Upper lobe of left lung (tissue), 6 donors: ENCODE measurements around the gene RAPGEF1. TPM values are rescaled to one million over a fixed set of nuclear protein-coding genes. Genes with fewer than 3 reads are reported as not detected.

Experiments used
- ATAC-seq, 2 donors: fragments of 200-7000 bp; cut with Tn5 transposase; one replicate each; pipeline ENCODE4 v1.9.1; 2022; ENCODE audit warnings: mild to moderate bottlenecking in 2 of 2, moderate library complexity in 2 of 2; ENCODE audit not compliant: low FRiP score in 2 of 2
- DNase-seq, 2 donors: peaks; one replicate each; pipeline ENCODE4 v3.0.0-alpha.2; 2019 to 2020
- H3K27ac ChIP-seq, 4 donors: fragments of 200-600 bp; sonication (generic); one replicate each; pipeline ENCODE4 v1.5.1; 2016 to 2019
- H3K27me3 ChIP-seq, 4 donors: fragments of 200-600 bp; sonication (generic); one replicate each; pipeline ENCODE4 v1.5.1; 2017 to 2019
- H3K36me3 ChIP-seq, 4 donors: fragments of 200-600 bp; sonication (generic); one replicate each; pipeline ENCODE4 v1.5.1; 2016 to 2019
- H3K4me1 ChIP-seq, 4 donors: fragments of 200-600 bp; sonication (generic); one replicate each; pipeline ENCODE4 v1.5.1; 2018 to 2019
- H3K4me3 ChIP-seq, 4 donors: fragments of 200-600 bp; sonication (generic); one replicate each; pipeline ENCODE4 v1.5.1; 2017 to 2019; ENCODE audit warnings: mild to moderate bottlenecking in 2 of 4, moderate library complexity in 1 of 4
- H3K9me3 ChIP-seq, 4 donors: fragments of 200-600 bp; sonication (generic); one replicate each; pipeline ENCODE4 v1.5.1; 2018 to 2019
- CTCF ChIP-seq, 6 experiments: fragments of 450-650 bp in 4 of 6; fragments of 200-600 bp in 2 of 6; sonication (generic) in 2 of 6; IDR thresholded peaks; one replicate each; pipeline ENCODE4 v1.5.1; 2016 to 2019; ENCODE audit warnings: antibody characterized with exemption in 6 of 6
- EP300 ChIP-seq, 4 donors: sonication (generic); formaldehyde crosslinking; IDR thresholded peaks; one replicate each; pipeline ENCODE4 v1.5.1; 2017; ENCODE audit warnings: antibody characterized with exemption in 4 of 4, control low read depth in 2 of 4
- POLR2A ChIP-seq, 4 donors: fragments of 450-650 bp; IDR thresholded peaks; one replicate each; pipeline ENCODE4 v1.5.1; 2016 to 2017; ENCODE audit warnings: antibody characterized with exemption in 4 of 4, mild to moderate bottlenecking in 2 of 4
- POLR2AphosphoS5 ChIP-seq, 2 donors: sonication (generic); formaldehyde crosslinking; IDR thresholded peaks; one replicate each; pipeline ENCODE4 v1.5.1; 2017; ENCODE audit warnings: antibody characterized with exemption in 2 of 2
- WGBS, 2 donors: methylation state at CpG; one replicate each; pipeline ENCODE4 v1.1.5; 2017 to 2018; 5-methylcytosine and 5-hydroxymethylcytosine counted together
- total RNA-seq, 6 donors: library from RNA; depleted of rRNA in 4 of 6; stranded (reverse); fragments of >200 nt in 4 of 6; gene quantifications; one replicate each; pipeline versions ENCODE4 v1.1.0 to v1.2.1, GENCODE V29; 2016 to 2021
- donor health status: DM: no; HTN: no; CAD: no; lungs with moderate emphysema.
- donor health status: DM: no; HTN: yes; CAD: no; lungs with severe emphysema.

The RAPGEF1 gene
- total RNA-seq, 6 donors from 2014 or later = 82.8 to 161 (median 96.8) TPM

- 67 to 69% methylated on average over 8 of the region's 8 CpGs for WGBS, 2 donors
- peaks cover 49 to 76% (median 63%) of the 10 kb centered on the region in 4 donors for H3K4me1 ChIP-seq
- TF ChIP-seq CTCF (IDR thresholded peaks at IDR 0.05) (no peak), POLR2A (IDR thresholded peaks at IDR 0.05) (peak in 1 of 4 donors; percentile 42), EP300 (IDR thresholded peaks at IDR 0.05) (peak in 2 of 4 donors; percentile 38 to 47), POLR2AphosphoS5 (IDR thresholded peaks at IDR 0.05) (peak; percentile 30 to 34)
- peak overlapping the region; percentile 70 to 87 (median 82) for H3K27ac ChIP-seq
- no peaks in the 10 kb centered on the region for H3K27me3 ChIP-seq
- H3K4me3 ChIP-seq = no peak overlapping the region
- DNase-seq = no peak
- no peaks in the 10 kb centered on the region for H3K36me3 ChIP-seq
- H3K9me3 ChIP-seq = no peaks in the 10 kb centered on the region
- ATAC-seq = peak in 1 of 2 donors; percentile 39
Measured at GRCh38 chr9:131658377-131659129, 81.3 kb downstream of the RAPGEF1 start.

GRCh38 chr9:131657940-131658339, 81.9 kb downstream of the RAPGEF1 start:
- H3K4me1 ChIP-seq = peaks cover 49 to 76% (median 63%) of the 10 kb centered on the region in 4 donors
- no peak for ATAC-seq

GRCh38 chr9:131657456-131657855, 82.4 kb downstream of the RAPGEF1 start:
- Histone ChIP-seq H3K27me3 (no peaks in the 10 kb centered on the region), H3K9me3 (no peaks in the 10 kb centered on the region), H3K4me1 (peaks cover 49 to 76% (median 64%) of the 10 kb centered on the region in 4 donors), H3K36me3 (no peaks in the 10 kb centered on the region), H3K4me3 (no peak overlapping the region), H3K27ac (peak overlapping the region; percentile 70 to 87 (median 82))
- no peak for TF ChIP-seq EP300 (IDR thresholded peaks at IDR 0.05)
- TF ChIP-seq POLR2AphosphoS5 (IDR thresholded peaks at IDR 0.05) = no peak
- TF ChIP-seq CTCF (IDR thresholded peaks at IDR 0.05) = no peak
- no peak for TF ChIP-seq POLR2A (IDR thresholded peaks at IDR 0.05)
- DNase-seq (no peak), ATAC-seq (no peak)
- WGBS, 2 donors = 70 to 73% methylated on average over 8 of the region's 8 CpGs

More at GRCh38 chr9:131657940-131658339, 81.9 kb downstream of the RAPGEF1 start:
- H3K27ac ChIP-seq = peak overlapping the region; percentile 70 to 87 (median 82)
- H3K36me3 ChIP-seq = no peaks in the 10 kb centered on the region
- no peaks in the 10 kb centered on the region for H3K9me3 ChIP-seq
- peak in 1 of 2 donors; percentile 0 for TF ChIP-seq POLR2AphosphoS5 (IDR thresholded peaks at IDR 0.05)
- no peak for TF ChIP-seq CTCF (IDR thresholded peaks at IDR 0.05)
- TF ChIP-seq POLR2A (IDR thresholded peaks at IDR 0.05) = no peak
- no peak for TF ChIP-seq EP300 (IDR thresholded peaks at IDR 0.05)
- no peak overlapping the region for H3K4me3 ChIP-seq
- WGBS, 2 donors = 49 to 53% methylated on average over 5 of the region's 5 CpGs
- H3K27me3 ChIP-seq = no peaks in the 10 kb centered on the region
- no peak for DNase-seq

GRCh38 chr9:131657037-131657377, 82.9 kb downstream of the RAPGEF1 start:
- WGBS, 2 donors = 76 to 81% methylated on average over 9 of the region's 9 CpGs
- peaks cover 49 to 73% (median 65%) of the 10 kb centered on the region in 4 donors for H3K4me1 ChIP-seq

More at GRCh38 chr9:131657037-131657377, 82.9 kb downstream of the RAPGEF1 start:
- no peak for DNase-seq
- Histone ChIP-seq H3K27me3 (no peaks in the 10 kb centered on the region), H3K4me3 (no peak overlapping the region), H3K27ac (peak overlapping the region; percentile 70 to 87 (median 82)), H3K36me3 (no peaks in the 10 kb centered on the region), H3K9me3 (no peaks in the 10 kb centered on the region)
- ATAC-seq = peak in 1 of 2 donors; percentile 7
- TF ChIP-seq EP300 (IDR thresholded peaks at IDR 0.05) (no peak), POLR2A (IDR thresholded peaks at IDR 0.05) (no peak), POLR2AphosphoS5 (IDR thresholded peaks at IDR 0.05) (no peak), CTCF (IDR thresholded peaks at IDR 0.05) (no peak)
